ENCODE data around the gene ST7.

ST7 gene

GRCh38 chr7:117086788-117087187 lies 133.5 kb downstream of the ST7 start:
- TF ChIP-seq GATA2 (IDR thresholded peaks at IDR 0.05; ENCODE audit: low read depth, low read length) (no peak), GATA3 (IDR thresholded peaks at IDR 0.05; ENCODE audit: low read depth, low read length) (no peak)

- TF ChIP-seq GATA2 (IDR thresholded peaks at IDR 0.05; ENCODE audit: low read depth, low read length) (no peak), GATA3 (IDR thresholded peaks at IDR 0.05; ENCODE audit: low read depth, low read length) (no peak)
Measured at GRCh38 chr7:117087639-117088396, 134.5 kb downstream of the ST7 start.

GRCh38 chr7:117088623-117089194 lies 135.4 kb downstream of the ST7 start:
- TF ChIP-seq GATA3 (IDR thresholded peaks at IDR 0.05; ENCODE audit: low read depth, low read length) (no peak), GATA2 (IDR thresholded peaks at IDR 0.05; ENCODE audit: low read depth, low read length) (no peak)

GRCh38 chr7:117090791-117091190 lies 137.5 kb downstream of the ST7 start:
- TF ChIP-seq GATA3 (IDR thresholded peaks at IDR 0.05; ENCODE audit: low read depth, low read length) (no peak), GATA2 (IDR thresholded peaks at IDR 0.05; ENCODE audit: low read depth, low read length) (no peak)

- TF ChIP-seq GATA2 (IDR thresholded peaks at IDR 0.05; ENCODE audit: low read depth, low read length) (no peak), GATA3 (IDR thresholded peaks at IDR 0.05; ENCODE audit: low read depth, low read length) (no peak)
Measured at GRCh38 chr7:117091721-117092120, 138.4 kb downstream of the ST7 start.

- TF ChIP-seq GATA3 (IDR thresholded peaks at IDR 0.05; ENCODE audit: low read depth, low read length) (no peak), GATA2 (IDR thresholded peaks at IDR 0.05; ENCODE audit: low read depth, low read length) (no peak)
Measured at GRCh38 chr7:117092785-117093184, 139.5 kb downstream of the ST7 start.

GRCh38 chr7:117094457-117094856 lies 141.2 kb downstream of the ST7 start:
- TF ChIP-seq GATA3 (IDR thresholded peaks at IDR 0.05; ENCODE audit: low read depth, low read length), result no peak
- TF ChIP-seq GATA2 (IDR thresholded peaks at IDR 0.05; ENCODE audit: low read depth, low read length), result no peak

GRCh38 chr7:117095055-117095454 lies 141.8 kb downstream of the ST7 start:
- no peak for TF ChIP-seq GATA3 (IDR thresholded peaks at IDR 0.05; ENCODE audit: low read depth, low read length)

GRCh38 chr7:117096330-117096729 lies 143.0 kb downstream of the ST7 start:
- TF ChIP-seq GATA2 (IDR thresholded peaks at IDR 0.05; ENCODE audit: low read depth, low read length) (no peak), GATA3 (IDR thresholded peaks at IDR 0.05; ENCODE audit: low read depth, low read length) (no peak)

GRCh38 chr7:117096942-117097341 lies 143.6 kb downstream of the ST7 start:
- TF ChIP-seq GATA3 (IDR thresholded peaks at IDR 0.05; ENCODE audit: low read depth, low read length) (no peak), GATA2 (IDR thresholded peaks at IDR 0.05; ENCODE audit: low read depth, low read length) (no peak)

GRCh38 chr7:117097860-117098259 lies 144.6 kb downstream of the ST7 start:
- TF ChIP-seq GATA3 (IDR thresholded peaks at IDR 0.05; ENCODE audit: low read depth, low read length), result no peak
- TF ChIP-seq GATA2 (IDR thresholded peaks at IDR 0.05; ENCODE audit: low read depth, low read length), result no peak

- TF ChIP-seq GATA2 (IDR thresholded peaks at IDR 0.05; ENCODE audit: low read depth, low read length), result no peak
- no peak for TF ChIP-seq GATA3 (IDR thresholded peaks at IDR 0.05; ENCODE audit: low read depth, low read length)
Measured at GRCh38 chr7:117098457-117098856, 145.2 kb downstream of the ST7 start.

- TF ChIP-seq GATA2 (IDR thresholded peaks at IDR 0.05; ENCODE audit: low read depth, low read length) (no peak), GATA3 (IDR thresholded peaks at IDR 0.05; ENCODE audit: low read depth, low read length) (no peak)
Measured at GRCh38 chr7:117101026-117101425, 147.7 kb downstream of the ST7 start.

- TF ChIP-seq GATA2 (IDR thresholded peaks at IDR 0.05; ENCODE audit: low read depth, low read length), result no peak; the same call in 1 of the 2 replicates
- no peak for TF ChIP-seq GATA3 (IDR thresholded peaks at IDR 0.05; ENCODE audit: low read depth, low read length)
Measured at GRCh38 chr7:117110480-117111315, 157.4 kb downstream of the ST7 start.

Data from SH-SY5Y (cell line).